HG03095 (cell line): ENCODE results near the gene MEX3A.
"Not testable (repeated sequence)": the region's sequence is repeated elsewhere in the genome, so short reads cannot be mapped to it uniquely, and the experiment has no call there.

ENCODE experiments used
- ATAC-seq: cut with Tn5 transposase; IDR thresholded peaks from one replicate; pipeline ENCODE4 v1.9.1; 2021; ENCODE audit warnings: moderate library complexity; ENCODE audit not compliant: unreplicated experiment

Gene MEX3A

DNA sequence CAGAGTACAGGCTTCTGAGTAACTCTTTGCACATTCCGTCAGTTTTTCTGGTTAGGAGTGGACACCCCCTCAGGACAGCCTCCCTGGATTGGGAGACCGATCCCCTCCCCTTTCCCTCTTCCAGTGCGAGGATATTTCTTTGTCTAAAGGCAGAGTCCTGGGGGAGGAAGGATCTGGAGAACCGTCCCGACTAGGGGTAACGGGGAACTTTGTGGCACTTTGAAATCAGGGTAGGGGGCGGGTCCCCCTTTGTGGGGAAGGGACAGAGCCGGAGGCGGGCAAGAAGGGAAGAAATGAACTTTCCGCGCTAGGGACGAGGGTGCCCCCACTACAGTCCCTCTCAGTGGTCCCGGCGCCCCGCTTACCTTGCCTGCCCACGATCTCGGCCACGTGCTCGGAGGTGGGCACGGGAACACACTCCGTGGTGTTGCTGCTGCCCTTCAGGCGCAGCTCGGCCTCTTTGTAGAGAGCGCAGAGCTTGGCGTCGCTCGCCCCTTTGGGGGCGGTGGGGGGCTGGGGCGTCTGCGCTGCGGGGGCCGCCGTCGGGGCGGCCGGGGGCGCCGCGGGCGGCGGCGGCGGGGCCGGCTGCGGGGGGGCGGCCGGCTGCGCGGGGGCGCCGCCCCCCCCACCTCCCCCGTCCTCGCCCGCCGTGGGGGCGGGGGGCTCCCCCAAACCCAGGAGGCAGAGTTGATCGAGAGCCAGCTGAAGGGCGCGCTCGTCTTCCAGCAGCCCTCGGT, 917 bp downstream of the MEX3A start:
- no peak for ATAC-seq

DNA sequence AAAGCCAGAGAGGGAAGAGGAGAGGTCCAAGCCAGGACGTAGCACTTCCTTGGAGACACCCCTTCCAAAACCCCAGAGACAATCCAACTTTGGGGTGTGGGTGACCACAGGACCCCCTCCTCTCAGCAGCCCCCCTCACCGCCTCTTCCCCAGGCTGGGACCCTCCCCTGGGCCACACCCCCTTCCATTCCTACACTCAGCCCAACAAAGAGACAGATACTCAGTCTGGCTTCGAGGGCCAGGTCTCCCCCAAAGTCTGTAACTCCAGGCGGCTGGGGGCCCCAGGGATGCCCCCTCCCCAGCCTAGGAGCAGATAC, 1.4 kb downstream of the MEX3A start:
- ATAC-seq, result no peak

DNA sequence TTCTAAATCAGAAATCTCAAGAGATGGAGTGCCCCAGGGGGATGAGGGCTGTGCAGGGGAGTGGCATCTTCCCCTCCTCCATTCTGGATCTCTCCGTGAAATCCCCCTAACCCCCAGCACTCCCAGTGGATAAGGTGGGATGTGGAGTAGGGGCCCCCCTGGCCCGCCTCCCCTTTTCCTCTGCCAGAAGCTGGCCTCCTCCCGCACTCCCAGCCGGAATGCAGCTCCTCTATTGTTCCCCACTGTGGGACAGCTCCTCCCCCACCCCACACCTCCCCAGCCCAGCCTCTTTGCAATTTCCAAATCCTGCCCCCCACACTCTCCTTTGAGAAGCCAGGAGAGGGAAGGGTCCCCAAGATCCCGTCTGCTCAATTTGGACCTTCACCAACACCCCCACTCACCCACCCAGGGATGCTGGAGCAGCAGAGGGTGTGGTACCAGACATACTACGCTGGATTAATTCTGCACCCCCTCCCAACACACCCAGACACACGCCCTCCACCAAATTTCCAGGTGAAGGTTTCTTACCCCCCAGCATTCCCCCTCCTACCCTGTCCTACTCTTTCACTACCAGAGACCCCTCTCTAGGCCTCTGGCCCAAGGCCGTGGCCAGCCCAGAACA, 1.9 kb downstream of the MEX3A start:
- no peak for ATAC-seq

DNA sequence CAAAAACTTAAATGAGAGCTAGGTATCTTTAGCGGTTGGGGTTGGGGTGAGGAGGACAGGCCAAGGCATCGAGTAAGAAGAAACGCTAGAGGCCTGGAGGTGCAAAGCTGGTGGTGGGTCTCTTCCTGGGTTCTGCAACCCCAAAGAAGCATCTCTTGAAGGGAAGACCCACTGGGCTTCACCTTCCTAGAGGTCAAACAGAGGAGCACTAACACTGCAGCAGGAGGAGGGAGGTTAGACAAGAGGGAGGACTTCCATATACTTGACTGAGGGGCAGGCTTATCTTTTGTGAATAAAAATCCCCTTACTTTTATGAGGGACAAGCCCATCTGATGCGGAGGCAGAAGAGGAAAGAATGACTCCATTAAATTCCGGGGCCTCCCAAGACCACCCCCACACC, 2.5 kb downstream of the MEX3A start:
- ATAC-seq, result no peak

DNA sequence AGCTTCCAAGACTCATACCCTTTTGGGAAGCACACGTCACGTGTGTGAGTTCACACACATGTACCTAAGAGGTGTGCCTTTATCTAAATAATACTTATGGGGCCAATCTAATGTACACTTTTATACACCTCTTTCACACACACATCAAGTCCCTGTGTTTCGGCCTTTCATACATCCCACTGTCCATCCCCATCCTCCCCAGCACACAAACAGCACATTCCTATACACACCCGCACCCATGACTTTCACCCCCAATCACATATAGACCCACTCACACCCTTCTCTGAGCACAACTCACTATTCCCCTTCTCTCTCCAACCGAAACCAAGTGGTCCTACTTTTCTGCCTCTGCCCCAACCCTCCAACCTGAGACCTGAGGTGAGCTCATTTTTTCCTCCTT, 3.5 kb downstream of the MEX3A start:
- ATAC-seq, result no peak

DNA sequence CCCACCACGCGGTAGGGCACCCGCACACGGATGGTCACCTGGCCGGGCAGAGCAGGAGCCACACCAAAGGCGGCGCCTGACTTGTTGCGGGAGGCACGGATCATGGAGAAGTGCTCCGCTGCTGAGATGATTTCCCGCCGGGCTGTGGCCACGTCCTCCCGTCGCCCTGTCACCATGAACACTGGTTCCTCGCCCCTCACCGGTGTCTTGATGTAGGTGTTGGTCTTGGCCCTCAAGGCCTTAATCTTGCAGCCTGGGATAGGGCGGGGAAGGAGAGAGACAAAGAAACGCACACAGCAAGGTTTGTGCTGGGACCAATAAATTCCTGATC, 4.9 kb downstream of the MEX3A start:
- ATAC-seq, result no peak

DNA sequence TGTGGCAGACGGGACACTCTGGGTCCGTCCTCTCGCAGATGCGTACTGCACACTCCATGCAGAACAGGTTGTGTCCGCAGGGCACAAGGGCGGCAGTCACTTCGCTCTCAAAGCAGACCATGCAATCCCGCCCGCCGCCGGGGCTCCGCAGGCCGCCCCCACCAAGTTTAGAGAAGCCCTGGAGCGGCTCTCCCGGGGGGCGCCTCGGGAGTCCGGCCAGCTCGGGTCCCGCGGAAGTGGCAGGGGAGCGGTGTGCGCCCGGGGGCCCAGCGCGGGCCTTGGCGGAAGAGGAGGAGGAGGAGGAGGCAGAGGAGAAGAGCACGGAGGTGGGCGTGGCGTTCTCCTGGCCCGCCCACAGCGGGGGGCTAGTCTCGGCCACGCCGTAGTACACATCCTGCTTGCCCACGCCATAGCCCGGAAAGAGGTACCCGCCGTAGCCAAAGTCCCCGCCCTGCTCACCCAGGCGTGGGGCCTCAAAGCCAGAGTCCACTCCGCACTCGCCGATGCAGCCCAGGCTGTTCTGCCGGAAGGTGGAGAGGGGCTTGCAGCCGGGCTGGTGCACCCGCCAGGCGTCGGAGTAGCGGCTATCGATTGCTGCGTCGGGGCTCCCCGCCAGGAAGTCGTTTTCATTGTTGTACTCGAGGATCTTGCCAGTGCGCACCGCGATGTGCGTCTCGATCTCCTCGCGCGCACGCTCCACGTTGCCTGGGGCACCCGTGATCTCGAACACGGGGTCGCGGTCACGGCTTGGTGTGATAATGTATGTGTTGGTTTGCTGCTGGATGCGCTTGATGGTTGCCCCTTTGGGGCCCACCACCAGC, 5.4 kb downstream of the MEX3A start:
- peak; percentile 64 for ATAC-seq

DNA sequence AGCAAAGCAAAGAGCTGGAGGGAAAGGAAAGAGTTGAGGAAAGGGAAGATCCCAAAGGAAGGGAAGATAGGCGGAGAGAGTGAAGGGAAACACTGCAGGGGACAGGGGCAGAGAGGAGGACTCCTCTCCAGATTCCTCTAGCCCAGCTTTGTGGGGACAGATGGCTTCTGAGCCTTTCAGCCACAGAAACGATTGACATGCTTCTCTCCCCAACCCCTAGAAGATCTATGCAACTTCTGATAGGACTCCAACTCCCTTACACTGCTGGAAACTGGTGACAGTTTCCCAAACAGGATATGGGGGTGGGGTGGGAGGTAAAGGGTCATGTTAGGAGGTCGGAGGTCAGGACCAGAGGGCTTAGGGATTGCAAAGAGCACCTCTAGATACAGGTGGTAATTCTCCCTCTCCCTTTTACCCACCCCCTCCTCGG, 6.5 kb downstream of the MEX3A start:
- ATAC-seq, result no peak

DNA sequence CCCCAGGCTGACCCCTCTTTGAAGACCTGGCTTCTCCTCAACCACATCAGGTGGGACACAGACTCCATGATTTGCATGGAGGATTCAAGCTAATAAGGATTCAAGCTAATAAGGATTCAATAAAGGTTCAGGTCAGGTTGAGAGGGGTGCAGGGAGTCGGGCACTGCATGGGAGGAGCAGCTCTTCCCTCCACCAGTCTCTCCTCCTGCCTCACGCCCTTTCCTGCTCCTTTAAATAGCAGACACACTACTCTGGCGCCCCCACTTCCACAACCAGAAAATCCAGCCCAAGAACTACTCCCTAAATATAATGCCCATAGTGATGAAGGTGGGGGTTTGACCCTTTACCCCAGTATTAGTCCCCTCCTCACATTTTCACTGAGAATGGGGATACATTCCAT, 7.1 kb downstream of the MEX3A start:
- ATAC-seq, result no peak

DNA sequence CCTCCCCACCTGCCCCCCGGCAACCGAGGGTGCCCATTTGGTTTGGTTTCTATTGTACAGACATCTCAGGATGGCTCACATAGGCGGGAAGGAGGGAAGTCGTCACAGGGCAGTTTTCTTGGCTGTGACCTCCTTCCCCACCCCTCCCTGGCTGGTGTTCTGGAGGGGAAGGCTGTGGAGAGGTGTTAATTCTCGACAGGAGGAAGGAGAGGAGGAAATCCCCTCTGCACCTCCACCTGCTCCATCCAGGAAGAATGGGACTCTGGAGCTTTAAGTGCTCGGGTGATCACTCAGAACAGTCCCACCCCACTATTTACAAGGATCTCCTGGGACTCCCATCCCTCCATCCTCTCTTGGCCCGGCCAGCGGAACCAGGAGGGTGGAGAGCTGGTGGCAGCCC, 7.6 kb downstream of the MEX3A start:
- ATAC-seq, result no peak

DNA sequence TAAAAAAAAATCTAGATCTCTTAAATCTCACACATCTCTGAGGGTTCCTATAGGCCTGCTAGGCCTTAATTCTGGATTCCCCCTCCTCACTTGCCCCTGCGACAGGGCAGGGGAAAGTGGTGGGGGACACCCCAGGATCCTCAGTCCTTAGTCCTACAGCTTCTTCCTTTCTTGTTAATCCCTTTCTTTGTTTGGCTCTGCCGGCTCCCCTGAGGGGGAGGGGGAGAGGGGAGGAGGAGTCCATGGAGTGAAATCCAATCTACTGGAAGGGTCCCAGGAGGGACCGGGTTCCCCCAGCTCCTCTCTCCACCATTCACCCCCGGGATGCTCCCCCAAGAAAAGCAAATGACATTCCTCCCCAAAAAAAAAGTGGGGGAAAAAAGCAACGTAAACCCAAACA, 8.5 kb downstream of the MEX3A start:
- no peak for ATAC-seq

DNA sequence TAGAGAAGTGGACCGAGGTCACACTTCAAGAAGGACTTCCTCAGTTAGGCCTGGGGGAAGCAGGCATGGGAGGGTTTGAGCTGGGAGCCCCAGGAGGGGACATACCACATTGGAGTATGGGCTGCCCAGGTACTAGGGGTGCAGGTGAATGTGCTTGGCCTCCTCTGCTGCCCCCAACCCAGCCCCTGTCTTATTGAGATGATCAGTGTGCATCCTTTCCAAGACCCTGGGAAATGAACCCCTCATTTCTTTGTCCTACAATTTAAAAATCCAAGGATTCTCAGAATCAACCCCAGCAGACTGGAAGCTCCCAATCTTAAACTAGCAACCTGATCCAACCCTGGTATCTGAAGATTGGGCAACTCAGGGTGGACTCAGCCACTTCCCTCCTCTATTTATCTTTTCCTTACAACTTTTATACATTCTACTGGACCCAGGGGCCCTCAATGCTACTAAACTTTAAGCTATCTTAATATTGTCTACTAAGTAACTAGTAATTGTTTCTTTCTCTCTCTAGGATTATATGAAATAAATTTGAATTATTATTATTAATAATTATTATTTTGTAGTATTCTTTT, 9.1 kb downstream of the MEX3A start:
- ATAC-seq, result no peak

DNA sequence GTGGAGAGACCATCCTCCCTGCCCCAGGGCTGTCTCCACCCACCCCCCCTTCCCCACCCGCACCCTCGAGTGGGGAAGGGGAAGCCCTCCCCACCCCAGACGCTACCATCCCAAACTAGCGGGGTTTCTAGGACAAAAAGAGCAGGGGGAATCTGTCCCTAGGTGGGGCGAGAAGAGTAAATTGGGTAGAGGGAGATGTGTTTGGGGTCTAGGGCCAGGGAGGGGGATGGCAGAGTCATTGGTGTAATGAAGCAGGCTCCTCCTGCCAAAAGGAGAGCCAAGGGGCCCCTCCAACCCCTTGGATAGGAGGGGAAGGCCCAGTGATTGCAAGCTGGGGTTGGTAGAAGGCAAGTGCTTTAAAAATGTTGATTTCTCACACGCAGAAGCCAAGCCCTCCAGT, 10.0 kb downstream of the MEX3A start:
- ATAC-seq, result no peak

DNA sequence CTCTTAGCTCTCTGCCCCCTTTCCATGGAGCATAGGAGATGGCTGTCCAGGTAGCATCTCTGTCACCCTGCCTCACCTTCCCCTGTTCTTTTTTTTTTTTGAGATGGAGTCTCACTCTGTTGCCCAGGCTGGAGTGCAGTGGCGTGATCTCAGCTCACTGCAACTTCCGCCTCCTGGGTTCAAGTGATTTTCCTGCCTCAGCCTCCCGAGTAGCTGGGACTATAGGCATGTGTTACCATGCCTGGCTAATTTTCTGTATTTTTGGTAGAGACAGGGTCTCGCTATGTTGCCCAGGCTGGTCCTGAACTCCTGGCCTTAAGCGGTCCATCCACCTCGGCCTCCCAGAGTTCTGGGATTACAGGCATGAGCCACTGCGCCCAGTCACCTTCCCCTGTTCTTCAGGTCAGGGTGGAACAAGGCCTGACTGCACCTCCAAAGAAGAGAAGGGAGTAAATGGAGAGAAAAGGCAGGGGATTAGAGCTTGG, 10.9 kb downstream of the MEX3A start:
- ATAC-seq, result not testable (repeated sequence)

DNA sequence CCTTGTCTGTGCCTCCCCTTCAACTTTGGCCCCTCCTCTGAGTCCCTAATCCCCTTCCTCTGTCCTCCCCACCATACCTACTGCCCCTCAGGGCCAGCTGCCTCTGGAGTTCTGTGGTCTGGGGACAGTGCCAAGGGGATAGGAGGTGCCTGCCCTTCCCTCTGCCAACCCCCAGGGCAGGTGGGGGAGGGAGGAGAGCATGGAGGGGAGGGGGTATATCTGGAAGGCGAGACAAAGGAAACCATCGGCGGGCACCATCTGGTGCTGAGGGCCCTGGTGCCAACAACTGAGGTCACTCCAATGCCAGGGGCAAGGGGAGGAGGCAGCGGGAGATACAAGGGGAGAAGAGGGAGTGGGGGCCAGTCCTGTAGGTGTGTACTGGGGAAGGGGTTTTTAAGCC, 11.7 kb downstream of the MEX3A start:
- no peak for ATAC-seq

DNA sequence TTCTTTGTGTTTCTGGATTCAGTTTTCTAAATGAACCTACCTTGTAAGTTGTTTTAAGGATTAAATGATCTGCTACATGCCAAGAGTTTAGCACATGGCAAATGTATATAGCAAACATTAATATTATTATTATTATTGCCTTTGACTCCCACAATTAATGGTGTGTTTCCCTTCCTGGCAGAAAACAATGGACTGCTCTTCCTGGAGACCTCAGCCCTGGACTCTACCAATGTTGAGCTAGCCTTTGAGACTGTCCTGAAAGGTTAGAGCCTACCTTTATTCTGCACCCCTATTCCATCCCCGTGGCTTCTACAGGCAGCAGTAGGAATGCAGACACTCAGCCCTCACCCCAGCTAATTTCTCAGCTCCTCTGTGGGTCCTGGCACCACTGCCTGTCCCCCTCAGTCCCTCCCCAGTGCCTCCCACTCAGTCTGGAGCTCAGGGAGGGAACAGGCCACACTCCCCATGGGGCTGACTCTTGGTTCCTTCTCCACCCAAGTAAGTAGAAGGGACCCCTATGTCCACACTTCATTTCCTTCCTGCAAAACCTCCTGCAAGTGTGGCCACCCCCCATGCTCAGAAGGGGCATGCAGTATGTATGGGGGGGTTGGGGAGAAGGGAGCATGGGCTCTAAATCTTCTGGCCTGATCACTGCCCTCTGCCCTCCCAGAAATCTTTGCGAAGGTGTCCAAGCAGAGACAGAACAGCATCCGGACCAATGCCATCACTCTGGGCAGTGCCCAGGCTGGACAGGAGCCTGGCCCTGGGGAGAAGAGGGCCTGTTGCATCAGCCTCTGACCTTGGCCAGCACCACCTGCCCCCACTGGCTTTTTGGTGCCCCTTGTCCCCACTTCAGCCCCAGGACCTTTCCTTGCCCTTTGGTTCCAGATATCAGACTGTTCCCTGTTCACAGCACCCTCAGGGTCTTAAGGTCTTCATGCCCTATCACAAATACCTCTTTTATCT, 12.5 kb downstream of the MEX3A start:
- ATAC-seq, result no peak

DNA sequence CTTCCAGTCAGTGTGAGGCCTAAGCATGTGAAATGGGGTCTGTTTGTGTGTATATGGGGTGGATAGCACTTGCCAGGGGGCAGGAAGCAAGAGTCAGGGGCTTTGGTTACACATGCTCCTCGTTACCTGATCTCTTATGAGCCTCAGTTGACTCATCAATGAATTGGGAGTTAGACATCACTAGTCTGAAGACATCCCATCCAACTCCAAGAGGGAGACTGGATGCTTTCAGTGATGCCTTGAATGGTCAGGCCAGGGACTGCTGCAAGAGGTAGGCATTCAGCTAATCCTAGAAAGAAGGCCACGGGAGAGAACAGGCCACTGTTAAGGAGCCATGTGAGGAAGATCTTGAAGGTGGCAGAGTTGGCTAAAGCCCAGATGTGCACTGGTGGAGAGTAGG, 15.0 kb downstream of the MEX3A start:
- no peak for ATAC-seq

DNA sequence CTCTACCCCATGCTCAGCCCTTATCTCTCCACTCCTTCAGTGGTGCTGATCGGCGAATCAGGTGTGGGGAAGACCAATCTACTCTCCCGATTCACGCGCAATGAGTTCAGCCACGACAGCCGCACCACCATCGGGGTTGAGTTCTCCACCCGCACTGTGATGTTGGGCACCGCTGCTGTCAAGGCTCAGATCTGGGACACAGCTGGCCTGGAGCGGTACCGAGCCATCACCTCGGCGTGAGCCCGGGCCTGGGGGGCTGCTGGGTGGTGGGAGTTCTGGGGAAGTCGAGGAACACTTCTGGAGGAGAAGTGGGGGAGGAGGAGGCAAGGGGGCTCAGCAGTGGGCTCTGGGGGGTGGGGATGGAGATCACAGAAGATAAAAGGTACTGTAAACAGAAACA, 16.4 kb downstream of the MEX3A start:
- no peak for ATAC-seq

DNA sequence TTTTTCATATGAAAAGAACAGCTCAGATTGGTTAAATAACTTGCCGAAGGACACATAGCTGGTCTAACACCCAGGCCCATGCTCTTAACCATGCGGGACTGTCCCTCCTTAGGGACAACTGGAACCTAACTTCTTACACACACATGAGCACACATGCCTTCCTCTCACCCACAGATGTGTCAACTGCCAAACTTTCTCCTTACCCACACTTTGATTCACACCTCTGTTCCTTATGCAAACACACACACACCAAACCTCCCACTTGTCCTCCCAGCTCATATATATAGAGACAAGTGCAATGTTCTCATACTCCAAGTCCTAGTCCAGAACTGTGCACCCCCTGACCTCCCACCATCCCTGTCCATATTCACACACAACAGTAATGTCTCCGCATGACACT, 17.1 kb downstream of the MEX3A start:
- no peak for ATAC-seq

DNA sequence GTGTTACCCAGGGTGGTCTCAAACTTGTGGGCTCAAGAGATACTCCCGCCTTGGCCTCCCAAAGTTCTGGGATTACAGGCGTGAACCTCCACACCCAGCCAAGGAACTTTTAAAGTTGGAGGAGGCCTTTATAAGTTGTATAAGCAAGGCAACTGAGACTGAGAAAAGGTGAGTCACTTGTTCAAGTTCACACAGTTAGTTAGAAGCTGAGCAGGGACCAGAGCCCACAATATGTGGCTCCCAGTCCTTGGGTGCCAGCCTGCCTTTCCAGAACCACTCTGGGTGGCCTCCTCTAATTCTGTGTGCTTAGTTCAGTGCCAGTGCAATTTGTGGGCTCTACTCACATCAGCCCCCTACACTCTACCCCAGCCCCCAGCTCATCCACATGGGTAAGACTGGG, 17.6 kb downstream of the MEX3A start:
- ATAC-seq, result no peak

DNA sequence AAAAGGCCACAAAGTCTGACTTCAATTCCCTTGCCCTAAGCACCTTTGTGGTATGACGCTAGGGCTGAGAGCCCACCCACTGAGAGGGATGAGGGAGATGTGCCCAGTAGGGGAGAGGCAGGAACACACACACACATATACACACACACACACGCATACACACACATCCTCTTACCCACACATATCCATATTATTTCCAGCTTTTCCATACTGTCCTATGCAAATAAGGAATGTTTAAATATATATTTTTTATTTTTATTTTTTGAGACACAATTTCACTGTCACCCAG, 18.3 kb downstream of the MEX3A start:
- ATAC-seq, result no peak
